ENCODE measurements around the gene CD101.

The CD101 gene

DNA sequence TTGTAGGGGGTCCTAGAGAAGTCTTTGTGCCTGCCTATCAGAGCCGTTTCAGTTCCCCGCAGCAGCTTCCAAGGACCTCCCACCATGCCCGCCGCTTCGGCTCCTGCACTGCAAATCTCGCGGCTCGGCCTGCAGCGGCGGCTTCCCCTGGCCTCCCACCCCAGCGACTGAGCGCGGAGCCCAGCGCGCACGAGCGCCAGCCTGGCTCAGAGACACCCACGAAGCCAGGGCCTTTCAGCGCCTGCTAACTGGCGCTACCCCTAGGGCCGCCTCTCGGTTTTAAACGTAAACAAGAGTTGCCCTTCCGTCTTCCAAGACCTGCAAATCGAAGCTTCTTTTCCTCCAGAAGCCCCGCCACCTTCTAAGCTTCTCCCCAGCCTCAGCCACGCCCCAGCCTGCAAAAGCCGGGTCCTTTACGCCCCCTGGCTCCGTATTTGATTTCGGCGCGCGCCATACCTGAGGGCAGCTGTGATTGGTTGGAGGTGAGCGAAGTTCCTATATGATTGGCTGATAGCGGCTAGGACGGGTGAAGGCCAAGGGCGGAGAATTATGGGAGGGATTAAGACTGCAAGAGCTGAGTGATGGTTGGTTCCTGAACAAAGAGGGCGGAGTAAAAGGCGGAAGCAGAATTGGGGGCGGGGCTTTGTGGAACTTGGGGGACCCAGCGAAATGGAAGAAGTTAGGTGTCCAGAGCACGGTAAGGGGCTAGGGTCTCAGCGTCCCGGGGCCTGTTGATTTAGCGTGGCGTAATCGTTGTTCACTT is 58.3 kb downstream of the CD101 start, which contains the start of gene TTF2:
TSS of gene TTF2 (plus strand) at position 649 of the 763 bp plus-strand sequence. CDS start at position 670, 21 bp downstream.
- peak; percentile 98 for DNase-seq

DNA sequence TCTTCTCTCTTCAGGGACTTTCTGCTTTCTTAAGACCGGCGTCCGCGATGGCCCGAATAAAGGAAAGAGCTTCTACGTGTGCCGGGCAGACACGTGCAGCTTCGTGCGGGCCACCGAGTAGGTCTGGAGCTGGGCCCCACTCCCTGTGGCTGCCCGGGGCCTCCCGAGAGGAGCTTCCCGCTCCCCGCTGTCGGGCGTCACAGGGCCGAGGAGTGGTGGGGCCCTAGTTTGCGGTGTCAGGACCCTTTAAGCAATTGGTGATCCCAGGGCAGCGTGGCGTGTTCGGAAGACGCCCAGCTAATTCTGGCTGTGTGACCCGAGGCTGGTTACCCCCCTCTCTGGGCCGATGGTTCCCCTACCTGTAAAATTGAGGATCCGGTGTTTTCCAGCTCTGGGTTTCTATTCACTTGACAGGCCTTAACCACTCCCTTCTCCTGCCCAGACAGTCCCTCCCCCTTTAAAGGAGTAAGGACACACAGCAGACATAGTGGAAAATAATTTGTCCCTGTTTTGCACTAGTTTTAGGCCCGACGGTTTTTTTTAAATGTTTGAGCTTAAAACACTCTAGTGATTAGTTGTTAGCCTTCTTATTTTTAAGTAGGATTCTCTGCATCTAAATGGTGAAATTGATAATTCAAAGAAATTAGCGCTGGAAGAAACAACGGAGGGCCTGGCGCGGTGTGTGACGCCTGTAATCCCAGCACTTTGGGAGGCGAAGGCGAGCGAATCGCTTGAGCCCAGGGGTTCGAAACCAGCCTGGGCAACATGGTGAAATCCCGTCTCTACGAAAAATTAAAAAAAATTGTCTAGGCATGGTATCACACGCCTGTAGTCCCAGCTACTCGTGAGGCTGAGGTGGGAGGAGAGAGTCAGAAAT is 59.1 kb downstream of the CD101 start:
- DNase-seq: peak; percentile 26 to 34

DNA sequence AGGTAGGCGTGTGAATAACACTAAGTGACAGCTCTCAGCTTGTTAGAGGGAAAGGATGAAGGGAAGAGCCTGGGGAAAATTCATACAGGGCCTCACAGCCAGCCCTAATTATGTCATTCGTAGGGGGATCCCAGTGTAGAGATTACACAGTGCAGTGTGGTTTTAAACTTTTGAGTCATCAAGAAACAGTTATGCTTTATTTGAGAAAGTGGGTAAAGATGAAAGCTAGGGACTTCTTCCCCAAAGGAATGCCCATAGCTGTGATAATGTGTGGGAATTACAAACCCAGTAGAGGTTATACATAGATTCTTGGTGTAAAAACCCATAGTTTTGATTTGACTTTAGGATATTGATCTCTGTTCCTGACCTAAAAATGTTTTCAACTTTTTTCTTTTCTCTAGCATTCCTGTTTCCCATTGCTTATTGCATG is 60.4 kb downstream of the CD101 start:
- DNase-seq: no peak

DNA sequence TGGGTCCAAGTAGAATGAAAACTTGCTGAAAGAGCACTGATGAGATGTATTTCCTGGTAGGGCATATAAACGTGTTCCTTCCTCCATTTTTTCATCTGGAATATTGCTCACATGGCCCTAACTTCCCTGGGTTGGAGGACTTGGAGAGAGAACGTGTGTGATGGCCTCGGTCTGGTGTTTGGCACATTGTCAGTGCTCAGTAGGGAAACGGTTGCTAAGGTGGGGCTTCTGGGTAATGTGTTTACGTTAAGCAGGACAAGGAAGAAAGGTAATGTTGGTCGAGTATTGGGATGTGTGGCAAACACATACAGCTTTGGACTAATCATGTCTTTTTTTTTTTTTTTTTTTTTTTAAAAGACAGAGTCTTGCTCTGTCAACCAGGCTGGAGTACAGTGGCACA is 64.8 kb downstream of the CD101 start:
- DNase-seq: no peak

DNA sequence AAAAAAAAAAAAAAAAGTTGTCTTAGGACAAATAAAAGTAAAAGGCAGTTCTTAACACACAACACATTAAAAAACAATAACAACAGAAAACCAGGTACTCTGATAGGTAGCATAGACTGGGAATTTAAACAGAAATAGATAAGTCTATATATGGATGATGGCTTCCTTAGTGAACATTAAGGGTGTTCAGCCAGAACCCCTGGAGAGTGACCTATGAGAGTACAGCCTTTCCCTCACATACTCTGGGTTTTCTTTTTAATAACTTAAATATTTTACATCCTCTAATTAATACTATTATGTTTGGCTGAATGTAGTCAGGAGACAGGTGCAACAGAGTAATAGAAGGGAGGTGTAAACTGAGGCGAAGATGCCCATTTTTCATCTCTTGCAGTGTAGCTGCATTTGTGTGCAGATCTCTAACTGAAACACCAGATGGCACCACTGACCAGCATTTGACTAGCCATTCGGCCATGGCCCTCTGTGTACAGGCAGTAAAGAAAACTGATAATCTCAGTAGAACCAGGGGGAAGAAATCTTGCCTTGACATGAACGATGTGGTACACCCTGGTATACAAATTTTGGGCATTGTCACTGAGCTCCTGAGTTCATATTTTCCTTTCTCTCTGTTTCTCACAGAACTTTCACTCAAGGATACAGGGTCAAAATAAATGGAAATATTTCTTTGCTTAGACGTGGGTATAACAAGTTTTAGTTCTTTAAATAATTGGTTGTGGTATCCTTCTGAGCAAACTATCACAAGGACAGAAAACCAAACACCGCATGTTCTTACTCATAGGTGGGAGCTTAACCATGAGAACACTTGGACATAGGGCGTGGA is 66.2 kb downstream of the CD101 start:
- peak; percentile 17 to 48 for DNase-seq

DNA sequence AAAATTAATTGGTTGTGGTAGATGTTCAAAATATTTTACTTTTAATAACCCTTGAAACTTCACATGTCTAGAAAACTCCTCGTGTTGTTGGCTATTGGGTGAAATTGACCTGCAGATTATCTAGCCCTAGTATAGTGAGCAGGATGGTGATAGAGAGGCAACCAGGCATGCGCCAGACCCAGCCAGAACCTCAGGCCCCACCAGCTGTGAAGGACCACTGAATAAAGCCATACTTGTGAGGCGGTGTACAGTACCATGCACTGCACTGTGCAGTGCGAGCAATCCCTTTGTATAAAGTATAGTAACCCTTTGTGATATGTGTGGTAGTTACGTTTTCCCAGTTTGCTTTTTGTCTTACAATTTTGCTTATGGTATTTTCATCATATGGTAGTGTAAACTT is 67.0 kb downstream of the CD101 start:
- no peak for DNase-seq

- DNase-seq: no peak
Observed at GRCh38 chr1:117069220-117069844, 67.8 kb downstream of the CD101 start.

DNA sequence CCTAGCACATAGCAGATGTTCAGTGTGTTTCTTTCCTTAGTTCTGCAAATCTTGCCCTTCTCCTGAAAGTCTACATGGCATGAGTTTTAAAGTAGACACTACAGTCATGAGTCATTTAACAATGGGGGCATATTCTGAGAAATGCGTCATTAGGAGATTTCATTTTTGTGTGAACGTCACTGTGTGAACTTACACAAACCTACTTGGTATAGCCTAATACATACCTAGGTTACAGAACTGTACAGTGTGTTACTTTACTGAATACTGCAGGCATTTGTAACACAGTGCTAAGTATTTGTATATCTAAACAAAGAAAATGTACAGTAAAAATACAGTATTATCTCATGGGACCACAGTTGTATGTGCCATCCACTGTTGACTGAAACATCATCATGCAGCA is 68.6 kb downstream of the CD101 start:
- no peak for DNase-seq

DNA sequence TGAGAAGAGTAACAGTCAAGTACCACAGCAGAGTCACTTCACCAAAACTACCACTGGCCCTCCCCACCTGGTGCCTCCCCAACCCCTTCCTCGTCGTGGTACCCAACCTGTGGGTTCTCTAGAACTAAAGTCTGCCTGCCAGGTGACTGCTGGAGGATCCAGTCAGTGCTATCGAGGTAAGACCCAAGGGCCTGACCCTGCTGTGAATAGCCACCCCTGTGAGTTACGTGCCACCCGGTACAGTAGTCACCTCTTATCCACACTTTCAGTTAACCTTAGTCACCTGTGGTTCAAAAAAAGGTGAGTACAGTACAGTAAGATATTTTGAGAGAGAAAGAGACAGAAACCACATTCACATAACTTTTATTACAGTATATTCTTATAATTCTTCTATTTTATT is 75.1 kb downstream of the CD101 start:
- no peak for DNase-seq

GRCh38 chr1:117077267-117077666 is 75.7 kb downstream of the CD101 start:
- DNase-seq: no peak

DNA sequence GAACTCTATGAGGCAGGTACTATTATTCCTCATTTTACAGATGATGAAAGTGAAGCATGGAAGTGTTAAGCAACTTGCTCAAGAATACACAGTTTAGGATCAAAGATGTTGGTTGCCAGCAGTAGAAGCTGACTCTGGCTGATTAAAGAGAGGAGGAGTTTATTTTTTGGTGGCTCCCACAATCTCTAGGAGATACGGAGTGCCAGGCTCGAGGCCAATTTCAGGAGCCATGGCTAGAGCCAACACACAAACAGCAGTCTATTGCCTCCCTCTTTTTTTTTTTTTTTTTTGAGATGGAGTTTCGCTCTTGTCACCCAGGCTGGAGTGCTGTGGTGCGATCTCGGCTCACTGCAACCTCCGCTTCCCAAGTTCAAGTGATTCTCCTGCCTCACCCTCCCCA is 78.2 kb downstream of the CD101 start:
- no peak for DNase-seq

- no peak for DNase-seq
Observed at GRCh38 chr1:117084231-117084630, 82.7 kb downstream of the CD101 start.

Data from SHP77 (cell line).